OCI-LY7 (cell line): Measurements from ENCODE around the gene ITLN1. TPM values are rescaled to one million over a fixed set of nuclear protein-coding genes. Genes with fewer than 3 reads are reported as not detected.

Source experiments
- BruUV-seq: library from RNA; stranded (reverse); fragments of 400-500 nt; replicated peaks from 2 replicates; lab custom pipeline; 2021; lab: Mats Ljungman, UMichigan
- CTCF ChIA-PET: fragments of 300-600 bp; sonication (Branson Sonifier 250); formaldehyde crosslinking; loops from one replicate; lab custom pipeline; 2022; ENCODE audit warnings: antibody characterized with exemption; ENCODE audit not compliant: unreplicated experiment; lab: Charles Lee
- POLR2A ChIA-PET: fragments of 300-600 bp; sonication (Branson Sonifier 250); formaldehyde crosslinking; loops from one replicate; lab custom pipeline; 2022; ENCODE audit warnings: antibody characterized with exemption; lab: Charles Lee
- DNase-seq: peaks from one replicate; pipeline ENCODE4 v3.0.0-alpha.2; 2015; ENCODE audit warnings: low spot score
- H2AFZ ChIP-seq: fragments of 200-600 bp; sonication (generic), shearing (Covaris generic); 2 replicates; pipeline ENCODE4 v1.6.1; 2014; ENCODE audit warnings: mild to moderate bottlenecking, antibody characterized with exemption, low read length, moderate library complexity
- H3K27ac ChIP-seq: fragments of 200-600 bp; sonication (generic); 2 replicates; pipeline ENCODE4 v1.5.1; 2014; ENCODE audit warnings: mixed run types, low read depth, mild to moderate bottlenecking, moderate library complexity, low read length, inconsistent platforms; ENCODE audit not compliant: poor library complexity, severe bottlenecking
- H3K36me3 ChIP-seq: fragments of 200-600 bp; sonication (generic); 2 replicates; pipeline ENCODE4 v1.6.1; 2014; ENCODE audit warnings: mild to moderate bottlenecking, antibody characterized with exemption, low read length, moderate library complexity, mixed read lengths; ENCODE audit not compliant: insufficient read depth
- H3K4me1 ChIP-seq: fragments of 200-600 bp; sonication (generic); 2 replicates; pipeline ENCODE4 v1.5.1; 2014; ENCODE audit warnings: mild to moderate bottlenecking, low read length; ENCODE audit not compliant: insufficient read depth, poor library complexity, severe bottlenecking
- H3K4me2 ChIP-seq: fragments of 200-600 bp; sonication (generic); 2 replicates; pipeline ENCODE4 v1.6.1; 2014; ENCODE audit warnings: mild to moderate bottlenecking, low read length
- H3K4me3 ChIP-seq: fragments of 200-600 bp; sonication (generic); 2 replicates; pipeline ENCODE4 v1.5.1; 2014; ENCODE audit warnings: mild to moderate bottlenecking, low read depth, low read length; ENCODE audit not compliant: poor library complexity, severe bottlenecking
- H3K79me2 ChIP-seq: fragments of 200-600 bp; sonication (generic); 2 replicates; pipeline ENCODE4 v1.6.1; 2016; ENCODE audit warnings: low read depth, mild to moderate bottlenecking, low read length, moderate library complexity, mixed read lengths; ENCODE audit not compliant: insufficient read depth
- H3K9me2 ChIP-seq: fragments of 200-600 bp; sonication (generic); 2 replicates; pipeline ENCODE4 v1.6.1; 2016; ENCODE audit warnings: mild to moderate bottlenecking, low read length, mixed read lengths; ENCODE audit not compliant: insufficient read depth
- H3K9me3 ChIP-seq: fragments of 200-600 bp; sonication (generic); 2 replicates; pipeline ENCODE4 v1.6.1; 2014; ENCODE audit warnings: mild to moderate bottlenecking, mixed run types, low read length, mixed read lengths
- H4K20me1 ChIP-seq: fragments of 200-600 bp; sonication (generic); 2 replicates; pipeline ENCODE4 v1.6.1; 2014; ENCODE audit warnings: mild to moderate bottlenecking, antibody characterized with exemption, low read length, moderate library complexity, mixed read lengths; ENCODE audit not compliant: insufficient read depth
- EZH2phosphoT487 ChIP-seq: fragments of 200-600 bp; sonication (generic); IDR thresholded peaks from 2 replicates; pipeline ENCODE4 v1.6.1; 2018; ENCODE audit warnings: low read depth, borderline replicate concordance, mild to moderate bottlenecking, mixed run types, antibody characterized with exemption, low read length, moderate library complexity, mixed read lengths
- intact Hi-C: fragments of 100-400 bp; cut with micrococcal nuclease; formaldehyde crosslinking; loops from one replicate; pipeline ENCODE4 v1.10.0; 2022; ENCODE audit not compliant: unreplicated experiment
- total RNA-seq, 2 experiments: library from RNA; depleted of rRNA in 1 of 2; stranded (reverse); fragments of >200 nt in 1 of 2; shearing (Covaris generic) in 1 of 2; gene quantifications; 2 replicates each; pipeline ENCODE4 v1.2.3, GENCODE V29; 2014 to 2022
- TF ChIP-seq, protein P1 (sequence below): fragments of 200-600 bp; sonication (generic); conservative IDR thresholded peaks from 2 replicates; pipeline ENCODE4 v1.5.1; 2014; ENCODE audit warnings: mild to moderate bottlenecking, antibody characterized with exemption, low read length, moderate library complexity, mixed read lengths

Gene ITLN1
- total RNA-seq, 2 experiments from 2014 or later: not detected

DNA sequence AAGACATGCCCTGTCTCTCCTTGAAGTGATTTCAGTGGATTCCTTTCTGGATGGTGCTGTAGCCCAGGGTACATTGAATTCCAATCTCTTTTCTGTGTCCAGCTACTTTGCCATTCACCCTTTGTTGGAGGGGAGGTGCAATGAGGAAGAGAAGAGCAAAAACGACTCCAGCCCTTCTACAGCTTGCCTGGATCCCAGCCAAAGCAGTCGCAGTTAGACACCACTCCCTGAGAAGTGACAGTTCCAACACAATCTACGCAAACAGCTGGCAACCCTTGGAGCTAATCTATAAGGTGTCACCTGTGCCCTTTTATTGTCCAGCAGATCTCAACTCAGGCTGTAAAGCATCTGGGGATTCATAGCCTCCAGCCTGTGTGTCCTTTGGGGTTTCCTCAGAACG is 26.9 kb downstream of the ITLN1 start:
- no TSS peak for BruUV-seq
- Histone ChIP-seq H3K9me2 (no peaks in the 10 kb centered on the region), H2AFZ (no peak overlapping the region), H3K36me3 (no peaks in the 10 kb centered on the region), H3K27ac (no peak overlapping the region), H3K4me1 (no peaks in the 10 kb centered on the region), H3K4me2 (no peak overlapping the region), H3K79me2 (no peaks in the 10 kb centered on the region), H4K20me1 (no peaks in the 10 kb centered on the region), H3K4me3 (no peak overlapping the region), H3K9me3 (no peaks in the 10 kb centered on the region)
- TF ChIP-seq, protein P1, sequence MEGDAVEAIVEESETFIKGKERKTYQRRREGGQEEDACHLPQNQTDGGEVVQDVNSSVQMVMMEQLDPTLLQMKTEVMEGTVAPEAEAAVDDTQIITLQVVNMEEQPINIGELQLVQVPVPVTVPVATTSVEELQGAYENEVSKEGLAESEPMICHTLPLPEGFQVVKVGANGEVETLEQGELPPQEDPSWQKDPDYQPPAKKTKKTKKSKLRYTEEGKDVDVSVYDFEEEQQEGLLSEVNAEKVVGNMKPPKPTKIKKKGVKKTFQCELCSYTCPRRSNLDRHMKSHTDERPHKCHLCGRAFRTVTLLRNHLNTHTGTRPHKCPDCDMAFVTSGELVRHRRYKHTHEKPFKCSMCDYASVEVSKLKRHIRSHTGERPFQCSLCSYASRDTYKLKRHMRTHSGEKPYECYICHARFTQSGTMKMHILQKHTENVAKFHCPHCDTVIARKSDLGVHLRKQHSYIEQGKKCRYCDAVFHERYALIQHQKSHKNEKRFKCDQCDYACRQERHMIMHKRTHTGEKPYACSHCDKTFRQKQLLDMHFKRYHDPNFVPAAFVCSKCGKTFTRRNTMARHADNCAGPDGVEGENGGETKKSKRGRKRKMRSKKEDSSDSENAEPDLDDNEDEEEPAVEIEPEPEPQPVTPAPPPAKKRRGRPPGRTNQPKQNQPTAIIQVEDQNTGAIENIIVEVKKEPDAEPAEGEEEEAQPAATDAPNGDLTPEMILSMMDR: no peak
- TF ChIP-seq EZH2phosphoT487: no peak
- intact Hi-C loops: no loop called here
- ChIA-PET POLR2A (interaction anchor here (0.6 kb wide), 1 partner anchor 12 kb away, joined by 3 read pairs; no protein-coding TSS in a partner anchor), CTCF (no interaction called here)
- no peak for DNase-seq

DNA sequence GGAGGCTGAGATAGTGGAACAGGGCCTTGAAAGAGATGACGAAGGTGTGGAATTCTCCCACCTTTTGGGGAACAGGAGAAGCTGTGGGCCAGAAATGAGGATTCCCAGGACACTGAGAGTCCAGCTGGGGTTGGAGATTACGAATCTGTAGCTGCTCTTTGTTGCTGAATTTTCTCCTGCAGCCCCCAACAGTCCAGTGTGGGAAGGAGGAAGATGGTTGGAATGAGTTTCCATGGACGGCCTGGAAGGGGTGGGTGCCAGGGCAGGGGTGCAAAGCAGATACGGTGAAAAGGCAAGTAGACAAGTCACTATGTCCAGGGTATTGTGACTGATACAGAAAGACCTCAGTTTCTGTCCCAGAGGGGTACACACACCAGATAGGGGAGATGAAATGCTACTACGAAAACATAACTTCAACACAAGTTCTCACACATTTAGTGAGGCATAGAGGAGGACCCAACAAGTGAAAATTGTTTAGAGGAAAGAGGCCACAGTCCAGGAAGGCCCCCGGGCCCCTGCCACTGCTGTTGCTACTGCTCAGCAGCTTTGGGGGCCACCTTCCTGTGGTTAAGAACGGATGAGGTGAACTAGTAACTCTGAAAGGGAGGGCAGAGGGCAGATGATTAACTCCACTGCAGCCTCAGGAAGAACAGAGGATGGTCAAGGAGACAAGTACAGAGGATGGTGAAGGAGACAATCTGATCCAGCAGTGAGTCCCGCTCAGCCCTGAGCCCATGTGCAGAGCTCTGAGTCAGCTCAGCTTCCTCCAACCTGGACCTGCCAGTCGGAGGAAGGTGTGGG is 29.6 kb downstream of the ITLN1 start:
- intact Hi-C loops: no loop called here
- no peak for TF ChIP-seq EZH2phosphoT487
- TF ChIP-seq, protein P1: no peak
- BruUV-seq: no TSS peak
- no peak overlapping the region for H3K27ac ChIP-seq
- no peaks in the 10 kb centered on the region for H4K20me1 ChIP-seq
- no peaks in the 10 kb centered on the region for H3K9me3 ChIP-seq
- DNase-seq: no peak
- H3K4me2 ChIP-seq: no peak overlapping the region
- H3K79me2 ChIP-seq: no peaks in the 10 kb centered on the region
- ChIA-PET POLR2A (interaction anchor here (0.6 kb wide), 2 partner anchors 20 to 100 kb away, joined by 3 read pairs; no protein-coding TSS in a partner anchor), CTCF (interaction anchor here (0.9 kb wide), 1 partner anchor 18 kb away, joined by 3 read pairs; no protein-coding TSS in a partner anchor)
- no peaks in the 10 kb centered on the region for H3K4me1 ChIP-seq
- no peaks in the 10 kb centered on the region for H3K9me2 ChIP-seq
- no peak overlapping the region for H2AFZ ChIP-seq
- H3K36me3 ChIP-seq: no peaks in the 10 kb centered on the region
- no peak overlapping the region for H3K4me3 ChIP-seq

DNA sequence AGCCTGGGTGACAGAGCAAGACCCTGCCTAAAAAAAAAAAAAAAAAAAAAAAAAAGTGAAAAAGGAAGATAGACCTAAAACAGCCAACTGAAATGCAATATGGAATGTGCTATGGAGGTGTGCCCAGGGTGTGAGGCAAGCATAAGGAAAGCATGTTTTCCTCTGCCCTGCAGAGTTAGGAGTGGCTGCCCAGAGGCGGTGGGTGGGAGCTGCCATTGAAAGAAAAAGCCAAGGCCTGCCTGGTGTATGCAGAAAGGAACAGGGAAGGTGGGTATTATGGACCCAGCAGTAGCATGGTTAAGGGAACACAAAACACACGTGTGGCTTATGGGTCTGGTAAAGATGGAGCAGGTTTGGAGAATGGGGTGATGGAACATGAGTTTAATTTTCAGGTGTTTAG is 31.2 kb downstream of the ITLN1 start:
- Histone ChIP-seq H3K36me3 (no peaks in the 10 kb centered on the region), H3K27ac (no peak overlapping the region), H3K9me2 (no peaks in the 10 kb centered on the region), H3K4me3 (no peak overlapping the region), H2AFZ (no peak overlapping the region), H3K79me2 (no peaks in the 10 kb centered on the region), H3K4me1 (no peaks in the 10 kb centered on the region), H4K20me1 (no peaks in the 10 kb centered on the region), H3K9me3 (no peaks in the 10 kb centered on the region), H3K4me2 (no peak overlapping the region)
- intact Hi-C loops: no loop called here
- ChIA-PET CTCF (interaction anchor here (1.1 kb wide), 1 partner anchor 16 kb away, joined by 4 read pairs; no protein-coding TSS in a partner anchor), POLR2A (interaction anchor here (0.6 kb wide), 1 partner anchor 202 kb away, joined by 4 read pairs; no protein-coding TSS in a partner anchor)
- DNase-seq: no peak
- BruUV-seq: no TSS peak
- TF ChIP-seq, protein P1: no peak
- TF ChIP-seq EZH2phosphoT487: no peak
